ENCODE results near the gene FNDC5. TPM values are rescaled to one million over a fixed set of nuclear protein-coding genes. Genes with fewer than 3 reads are reported as not detected.

The FNDC5 gene
- total and polyA plus RNA-seq, 4 donors = 0.43 to 10.5 (median 2.0) TPM

- Histone ChIP-seq H3K27me3 (ENCODE audit: control insufficient read depth in 4 of 4, insufficient read depth in 4 of 4, low read length in 3 of 4) (no peaks in the 10 kb centered on the region), H3K27ac (ENCODE audit: low read depth in 1 of 2, low read length in 2 of 2) (no peak overlapping the region), H3K36me3 (ENCODE audit: control insufficient read depth in 4 of 4, insufficient read depth in 3 of 4, low read depth in 1 of 4, low read length in 3 of 4) (no peaks in the 10 kb centered on the region), H3K4me1 (ENCODE audit: control insufficient read depth in 4 of 4, insufficient read depth in 4 of 4, low read length in 3 of 4) (peaks cover 2 to 36% (median 24%) of the 10 kb centered on the region in 4 donors), H3K9me3 (ENCODE audit: control insufficient read depth in 4 of 4, low read length in 3 of 4) (no peaks in the 10 kb centered on the region), H3K9ac (ENCODE audit: low read depth in 1 of 2, low read length in 2 of 2) (no peak overlapping the region), H3K4me3 (ENCODE audit: low read depth in 1 of 3, low read length in 3 of 3) (no peak overlapping the region)
- TF ChIP-seq ATF3 (IDR thresholded peaks at IDR 0.05) = no peak
- TF ChIP-seq JUND (IDR thresholded peaks at IDR 0.05) = no peak
- TF ChIP-seq RAD21 (IDR thresholded peaks at IDR 0.05) = no peak
- no peak for TF ChIP-seq CTCF (IDR thresholded peaks at IDR 0.05; ENCODE audit: low read depth, low read length, missing input control)
- no peak for TF ChIP-seq FOXA2 (IDR thresholded peaks at IDR 0.05)
- no peak for TF ChIP-seq SP1 (IDR thresholded peaks at IDR 0.05)
- no peak for TF ChIP-seq MAX (IDR thresholded peaks at IDR 0.05)
- TF ChIP-seq HNF4A (conservative IDR thresholded peaks at IDR 0.05) = no peak
- no peak for TF ChIP-seq FOXA1 (IDR thresholded peaks at IDR 0.05)
- TF ChIP-seq HNF4G (IDR thresholded peaks at IDR 0.05) = no peak
- DNase-seq (ENCODE audit: low spot score) = no peak
- 84% methylated on average over 5 of the region's 5 CpGs for WGBS
These were observed 2.8 kb upstream of the FNDC5 start for GRCh38 chr1:32873484-32873883.

- no peaks in the 10 kb centered on the region for H3K36me3 ChIP-seq (ENCODE audit: control insufficient read depth in 4 of 4, insufficient read depth in 3 of 4, low read depth in 1 of 4, low read length in 3 of 4)
- no peak overlapping the region for H3K9ac ChIP-seq (ENCODE audit: low read depth in 1 of 2, low read length in 2 of 2)
- TF ChIP-seq SP1 (IDR thresholded peaks at IDR 0.05) (no peak), HNF4G (IDR thresholded peaks at IDR 0.05) (no peak), ZBTB33 (IDR thresholded peaks at IDR 0.05) (no peak), EGR1 (IDR thresholded peaks at IDR 0.05; ENCODE audit: low read depth in 2 of 2) (no peak), REST (IDR thresholded peaks at IDR 0.05) (no peak), HNF4A (conservative IDR thresholded peaks at IDR 0.05) (no peak), GABPA (IDR thresholded peaks at IDR 0.05 in 1 of 2, conservative IDR thresholded peaks at IDR 0.05 in 1 of 2) (no peak)
- 65% methylated on average over 7 of the region's 7 CpGs for WGBS
- DNase-seq (ENCODE audit: low spot score) = no peak
- H3K27ac ChIP-seq (ENCODE audit: low read depth in 1 of 2, low read length in 2 of 2) = no peak overlapping the region
- no peaks in the 10 kb centered on the region for H3K27me3 ChIP-seq (ENCODE audit: control insufficient read depth in 4 of 4, insufficient read depth in 4 of 4, low read length in 3 of 4)
- no peak overlapping the region for H3K4me3 ChIP-seq (ENCODE audit: low read depth in 1 of 3, low read length in 3 of 3)
- no peaks in the 10 kb centered on the region for H3K9me3 ChIP-seq (ENCODE audit: control insufficient read depth in 4 of 4, low read length in 3 of 4)
- peaks cover 2 to 26% (median 21%) of the 10 kb centered on the region in 4 donors for H3K4me1 ChIP-seq (ENCODE audit: control insufficient read depth in 4 of 4, insufficient read depth in 4 of 4, low read length in 3 of 4)
These were observed 1.4 kb upstream of the FNDC5 start for GRCh38 chr1:32872192-32872460.
